Stimulated activated CD8-positive, alpha-beta memory T cell treated with anti-CD3 and anti-CD28 coated beads, Interleukin-4, amount 100 ng/mL, for 48 hours (primary cell): ENCODE results near the gene PGGHG.

Experiments
- DNase-seq: peaks from one replicate; pipeline ENCODE4 v3.0.0-alpha.2; 2020

PGGHG gene

DNA sequence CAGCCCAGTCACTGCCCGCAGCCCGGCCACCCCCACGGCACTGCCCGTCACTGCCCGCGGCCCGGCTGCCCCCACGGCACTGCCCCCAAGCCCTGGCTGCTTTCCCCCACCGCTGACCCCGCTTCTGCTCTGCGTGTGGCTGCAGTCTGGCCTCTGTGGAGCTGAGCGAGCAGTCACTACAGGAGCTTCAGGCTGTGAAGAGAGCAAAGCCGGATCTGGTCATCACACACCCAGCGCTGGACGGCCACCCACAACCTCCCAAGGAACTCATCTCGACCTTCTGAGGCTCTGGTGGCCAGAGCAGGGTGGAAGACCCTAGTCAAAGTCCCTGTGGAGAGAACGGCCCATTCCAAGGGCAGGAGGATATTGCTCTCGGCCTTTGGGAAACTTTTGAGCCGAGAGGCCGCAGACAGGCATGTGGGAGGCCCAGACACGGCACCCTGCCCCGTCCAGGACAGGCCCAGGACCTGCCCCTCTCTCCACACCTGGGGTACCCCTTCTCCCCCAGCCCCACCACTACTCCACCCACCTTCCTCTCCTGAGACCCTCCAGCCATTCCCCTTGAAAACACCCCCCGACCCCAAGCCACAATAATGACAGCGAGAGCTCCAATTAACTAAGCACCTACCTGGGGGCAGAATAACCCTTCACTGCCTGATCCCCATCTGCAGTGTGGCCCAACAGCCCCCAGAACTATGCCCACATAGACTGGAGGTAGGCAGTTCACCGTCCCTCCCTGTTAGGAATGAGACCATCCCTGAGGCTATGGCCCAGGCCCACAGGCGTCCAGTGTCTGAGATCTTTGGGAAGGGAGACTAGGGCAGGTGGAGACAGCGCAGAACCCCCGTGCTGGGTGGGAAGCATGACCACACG is 3.7 kb upstream of the PGGHG start:
- DNase-seq: peak; percentile 20

DNA sequence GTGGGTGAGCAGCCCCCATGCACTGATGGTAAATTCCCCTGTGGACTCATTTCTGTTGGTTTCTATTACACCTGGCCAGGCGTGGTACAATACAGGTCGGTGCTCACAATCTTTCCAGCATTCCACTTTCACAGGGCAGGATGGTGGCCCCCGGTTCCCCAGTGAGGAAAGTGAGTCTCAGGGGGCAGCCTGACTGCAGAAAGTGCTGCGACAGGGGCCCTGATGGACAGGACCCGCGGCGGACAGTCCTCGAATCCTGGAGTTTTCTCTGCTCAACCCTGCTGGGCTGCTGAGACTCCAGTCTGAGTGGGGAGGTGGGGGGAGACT is 3.1 kb upstream of the PGGHG start:
- peak; percentile 23 for DNase-seq

GRCh38 chr11:286977-287820 is 1.7 kb upstream of the PGGHG start:
- DNase-seq: peak; percentile 51

DNA sequence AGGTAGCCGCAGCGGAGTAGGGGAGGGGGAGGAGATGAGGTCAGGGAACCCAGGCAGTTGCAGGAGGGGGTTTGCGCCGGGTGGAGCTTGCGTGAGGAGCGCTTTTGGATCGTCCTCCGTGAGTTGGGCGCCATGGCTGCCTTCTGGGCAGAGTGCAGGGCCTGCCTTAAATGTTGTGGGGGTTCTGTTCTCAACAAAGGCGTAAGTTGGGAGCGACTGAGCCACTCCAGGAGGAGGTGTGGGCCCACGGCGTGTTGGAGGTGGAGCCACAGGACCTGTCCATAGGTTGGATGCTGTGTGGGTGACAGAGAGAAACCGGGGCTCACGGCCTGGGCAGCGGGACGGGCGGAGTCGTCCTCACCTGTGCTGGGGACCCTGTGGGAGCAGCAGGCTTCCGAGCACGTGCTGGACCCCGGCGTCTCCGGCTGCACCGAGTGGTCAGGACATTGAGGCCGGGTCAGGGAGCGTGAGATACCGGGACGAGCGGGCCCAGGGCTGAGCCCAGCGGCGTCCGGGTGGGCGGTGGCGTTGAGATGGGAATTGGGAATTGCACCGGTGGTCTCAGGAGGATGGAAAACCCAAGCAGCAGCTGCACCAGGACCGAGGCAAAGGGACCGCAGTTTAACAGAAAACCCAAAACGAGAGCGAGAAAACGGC is 977 bp upstream of the PGGHG start:
- DNase-seq: peak; percentile 67

GRCh38 chr11:289398-289711 is 429 bp downstream of the PGGHG start:
- no peak for DNase-seq

- DNase-seq: peak; percentile 53
Measured at GRCh38 chr11:289712-290620, 1.0 kb downstream of the PGGHG start.

DNA sequence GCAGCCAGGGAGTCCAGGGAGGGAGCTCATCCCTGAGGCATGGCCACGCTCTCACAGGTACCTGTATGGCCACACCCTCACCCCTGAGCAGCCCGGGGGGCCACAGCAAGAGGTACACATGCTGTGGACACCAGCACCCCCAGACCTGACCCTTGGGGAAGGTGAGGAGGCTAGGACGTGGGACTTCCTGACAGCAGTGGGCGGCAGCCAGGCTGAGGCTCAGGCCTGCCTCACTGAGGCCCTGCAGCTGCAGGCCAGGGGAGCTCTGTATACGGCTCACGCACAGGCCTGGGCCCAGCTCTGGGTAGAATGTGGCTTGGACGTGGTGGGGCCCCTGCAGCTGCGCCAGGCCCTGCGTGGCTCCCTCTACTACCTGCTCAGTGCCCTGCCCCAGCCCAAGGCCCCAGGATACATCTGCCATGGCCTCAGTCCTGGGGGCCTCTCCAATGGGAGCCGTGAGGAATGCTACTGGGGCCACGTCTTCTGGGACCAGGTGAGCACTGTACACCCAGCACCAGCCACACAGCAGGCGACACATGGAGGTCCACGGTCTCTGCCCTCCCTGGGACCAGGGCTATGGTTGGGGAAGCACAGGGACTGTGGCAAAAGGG is 1.8 kb downstream of the PGGHG start:
- DNase-seq: no peak

GRCh38 chr11:291281-292210 is 2.6 kb downstream of the PGGHG start:
- no peak for DNase-seq

- no peak for DNase-seq
Measured at GRCh38 chr11:292211-293121, 3.5 kb downstream of the PGGHG start.

- no peak for DNase-seq
Measured at GRCh38 chr11:293271-293851, 4.4 kb downstream of the PGGHG start.

DNA sequence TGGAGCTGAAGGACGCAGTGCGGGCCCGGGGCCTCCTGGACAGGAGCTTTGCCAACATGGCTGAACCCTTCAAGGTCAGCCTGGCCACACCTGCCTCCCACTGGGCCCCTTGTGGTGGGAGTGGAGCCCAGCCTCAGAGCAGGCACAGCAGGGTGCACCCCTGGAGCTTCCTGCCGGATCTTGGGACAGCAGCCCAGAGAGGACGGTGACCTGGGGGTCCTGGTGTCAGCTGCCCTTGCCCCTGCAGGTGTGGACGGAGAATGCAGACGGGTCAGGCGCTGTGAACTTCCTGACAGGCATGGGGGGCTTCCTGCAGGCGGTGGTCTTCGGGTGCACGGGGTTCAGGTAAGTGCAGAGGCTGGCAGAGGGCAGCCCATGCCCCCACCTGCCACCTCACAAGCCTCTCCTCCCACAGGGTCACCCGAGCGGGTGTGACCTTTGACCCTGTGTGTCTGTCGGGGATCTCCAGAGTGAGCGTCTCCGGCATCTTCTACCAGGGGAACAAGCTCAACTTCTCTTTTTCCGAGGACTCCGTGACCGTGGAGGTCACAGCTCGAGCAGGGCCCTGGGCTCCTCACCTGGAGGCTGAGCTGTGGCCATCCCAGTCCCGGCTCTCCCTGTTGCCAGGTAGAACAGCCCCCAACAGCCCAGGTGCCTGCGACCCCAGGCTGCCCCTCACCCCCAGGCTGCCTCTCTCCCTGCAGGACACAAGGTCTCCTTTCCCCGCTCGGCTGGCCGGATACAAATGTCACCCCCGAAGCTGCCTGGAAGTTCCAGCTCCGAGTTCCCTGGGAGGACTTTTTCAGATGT is 5.1 kb downstream of the PGGHG start:
- DNase-seq: no peak

GRCh38 chr11:294780-295179 is 5.9 kb downstream of the PGGHG start:
- no peak for DNase-seq

- DNase-seq: no peak
Measured at GRCh38 chr11:295351-296170, 6.6 kb downstream of the PGGHG start.

DNA sequence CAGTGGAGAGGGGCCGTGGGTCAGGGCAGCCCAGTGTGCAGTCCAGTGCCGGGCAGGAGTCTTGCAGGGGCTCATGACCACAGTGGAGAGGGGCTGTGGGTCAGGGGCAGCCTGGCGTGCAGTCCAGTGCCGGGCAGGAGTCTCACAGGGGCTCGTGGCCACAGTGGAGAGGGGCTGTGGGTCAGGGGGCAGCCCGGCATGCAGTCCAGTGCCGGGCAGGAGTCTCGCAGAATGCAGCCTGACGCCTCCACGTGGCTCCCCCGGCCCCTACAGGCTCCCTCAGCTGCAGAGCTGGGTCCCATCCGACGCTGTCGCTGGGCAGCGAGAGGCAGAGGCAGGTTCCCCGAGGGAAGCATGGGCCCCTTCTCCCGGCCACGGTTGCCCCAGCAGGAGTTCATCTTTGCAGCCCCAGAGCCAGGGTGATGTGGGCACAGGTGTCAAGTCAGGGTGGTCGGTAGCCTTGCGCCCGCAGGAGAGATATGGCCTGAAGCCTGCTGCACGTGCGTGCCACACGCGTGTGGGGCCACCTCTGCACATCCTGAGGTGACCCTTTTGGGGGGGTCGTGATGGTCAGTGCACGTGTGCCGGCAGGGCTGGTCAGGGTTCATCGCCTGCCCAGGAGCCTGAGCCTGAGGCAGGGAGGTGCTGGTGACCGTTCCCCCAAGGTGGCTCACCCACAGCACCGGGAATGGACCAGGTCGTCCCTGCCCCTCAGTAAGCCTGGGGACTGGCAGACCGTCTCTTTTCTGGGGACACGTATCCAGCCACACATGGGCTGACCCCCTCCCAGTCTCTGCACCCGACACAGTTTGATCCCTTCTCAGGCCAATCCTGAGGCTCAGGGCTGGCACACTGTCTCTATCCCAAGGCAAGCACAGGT is 7.5 kb downstream of the PGGHG start:
- no peak for DNase-seq

DNA sequence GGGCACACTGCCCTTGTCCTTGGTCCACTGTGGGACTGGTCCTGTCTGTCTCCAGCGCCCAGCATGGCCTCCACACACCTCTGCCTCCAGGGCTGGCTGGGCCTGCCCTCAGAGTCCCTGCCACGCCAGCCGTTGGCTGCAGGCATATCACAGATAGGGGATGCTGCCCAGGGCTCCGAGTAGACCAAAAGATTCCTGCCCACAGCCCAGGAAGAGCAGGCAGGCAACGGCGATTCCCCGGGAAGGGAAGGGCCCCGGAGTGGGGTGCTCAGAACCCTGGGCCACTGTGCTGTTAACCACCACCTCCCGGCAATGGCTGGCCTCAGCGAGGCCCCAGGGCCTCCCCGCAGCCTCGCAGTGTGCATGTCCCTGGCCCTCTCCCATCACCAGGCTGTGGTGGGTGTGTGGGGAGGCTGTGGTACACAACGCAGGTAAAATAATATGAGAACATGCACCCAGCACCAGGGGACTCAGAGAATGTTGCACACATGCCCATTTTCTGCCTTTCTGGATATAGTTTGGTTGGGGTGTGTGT is 8.2 kb downstream of the PGGHG start:
- no peak for DNase-seq
